Measurements from ENCODE around the gene ITPR1.

Gene ITPR1

GRCh38 chr3:4591669-4592068 lies 98.5 kb downstream of the ITPR1 start:
- no peak overlapping the region for H3K4me2 ChIP-seq (ENCODE audit: low read depth, low read length, poor library complexity, severe bottlenecking)
- H3K9me3 ChIP-seq (ENCODE audit: insufficient read depth, low read depth, low read length): no peaks in the 10 kb centered on the region
- H3K27me3 ChIP-seq (ENCODE audit: insufficient read depth, low read length, poor library complexity, severe bottlenecking): no peaks in the 10 kb centered on the region
- H2AFZ ChIP-seq (ENCODE audit: low read length): no peak overlapping the region
- H3K9ac ChIP-seq (ENCODE audit: low read depth, low read length, poor library complexity, severe bottlenecking): no peak overlapping the region
- no peaks in the 10 kb centered on the region for H4K20me1 ChIP-seq (ENCODE audit: insufficient read depth, low read length, poor library complexity, severe bottlenecking)
- H3K4me1 ChIP-seq (ENCODE audit: insufficient read depth, low read length, poor library complexity, severe bottlenecking): peaks cover 14% of the 10 kb centered on the region
- TF ChIP-seq CTCF (conservative IDR thresholded peaks at IDR 0.05; ENCODE audit: low read length) (no peak), EZH2phosphoT487 (IDR thresholded peaks at IDR 0.05; ENCODE audit: borderline replicate concordance) (no peak)
- peaks cover 61% of the 10 kb centered on the region for H3K79me2 ChIP-seq (ENCODE audit: insufficient read depth, low read length)
- no peaks in the 10 kb centered on the region for H3F3A ChIP-seq (ENCODE audit: low read depth)
- H3K9me2 ChIP-seq (replicated peaks; ENCODE audit: low read depth, low read length): no peaks in the 10 kb centered on the region
- no peak overlapping the region for H3K4me3 ChIP-seq (ENCODE audit: low read length, poor library complexity, severe bottlenecking)
- H3K36me3 ChIP-seq (ENCODE audit: insufficient read depth, low read length): no peaks in the 10 kb centered on the region

GRCh38 chr3:4593014-4593413 lies 99.9 kb downstream of the ITPR1 start:
- H3K4me3 ChIP-seq (ENCODE audit: low read length, poor library complexity, severe bottlenecking): no peak overlapping the region
- no peak for TF ChIP-seq CTCF (conservative IDR thresholded peaks at IDR 0.05; ENCODE audit: low read length)
- no peak for TF ChIP-seq EZH2phosphoT487 (IDR thresholded peaks at IDR 0.05; ENCODE audit: borderline replicate concordance)
- H4K20me1 ChIP-seq (ENCODE audit: insufficient read depth, low read length, poor library complexity, severe bottlenecking): no peaks in the 10 kb centered on the region
- no peaks in the 10 kb centered on the region for H3F3A ChIP-seq (ENCODE audit: low read depth)
- no peak overlapping the region for H3K4me2 ChIP-seq (ENCODE audit: low read depth, low read length, poor library complexity, severe bottlenecking)
- peaks cover 14% of the 10 kb centered on the region for H3K4me1 ChIP-seq (ENCODE audit: insufficient read depth, low read length, poor library complexity, severe bottlenecking)
- no peaks in the 10 kb centered on the region for H3K9me2 ChIP-seq (replicated peaks; ENCODE audit: low read depth, low read length)
- H2AFZ ChIP-seq (ENCODE audit: low read length): no peak overlapping the region
- H3K36me3 ChIP-seq (ENCODE audit: insufficient read depth, low read length): no peaks in the 10 kb centered on the region
- no peak overlapping the region for H3K9ac ChIP-seq (ENCODE audit: low read depth, low read length, poor library complexity, severe bottlenecking)
- no peaks in the 10 kb centered on the region for H3K27me3 ChIP-seq (ENCODE audit: insufficient read depth, low read length, poor library complexity, severe bottlenecking)
- H3K9me3 ChIP-seq (ENCODE audit: insufficient read depth, low read depth, low read length): no peaks in the 10 kb centered on the region
- peaks cover 67% of the 10 kb centered on the region for H3K79me2 ChIP-seq (ENCODE audit: insufficient read depth, low read length)

- Histone ChIP-seq H2AFZ (ENCODE audit: low read length) (no peak overlapping the region), H3K9ac (ENCODE audit: low read depth, low read length, poor library complexity, severe bottlenecking) (no peak overlapping the region), H3K27me3 (ENCODE audit: insufficient read depth, low read length, poor library complexity, severe bottlenecking) (no peaks in the 10 kb centered on the region), H3K36me3 (ENCODE audit: insufficient read depth, low read length) (no peaks in the 10 kb centered on the region), H3K9me2 (replicated peaks; ENCODE audit: low read depth, low read length) (no peaks in the 10 kb centered on the region), H3K4me2 (ENCODE audit: low read depth, low read length, poor library complexity, severe bottlenecking) (no peak overlapping the region), H3F3A (ENCODE audit: low read depth) (no peaks in the 10 kb centered on the region), H3K9me3 (ENCODE audit: insufficient read depth, low read depth, low read length) (no peaks in the 10 kb centered on the region), H3K79me2 (ENCODE audit: insufficient read depth, low read length) (peaks cover 68% of the 10 kb centered on the region), H3K4me3 (ENCODE audit: low read length, poor library complexity, severe bottlenecking) (no peak overlapping the region), H3K4me1 (ENCODE audit: insufficient read depth, low read length, poor library complexity, severe bottlenecking) (peaks cover 6% of the 10 kb centered on the region), H4K20me1 (ENCODE audit: insufficient read depth, low read length, poor library complexity, severe bottlenecking) (peaks cover 10% of the 10 kb centered on the region)
- TF ChIP-seq EZH2phosphoT487 (IDR thresholded peaks at IDR 0.05; ENCODE audit: borderline replicate concordance) (no peak), CTCF (conservative IDR thresholded peaks at IDR 0.05; ENCODE audit: low read length) (no peak)
These were observed 102.6 kb downstream of the ITPR1 start for GRCh38 chr3:4595710-4596113.

Data from Loucy (cell line).